Measurements from ENCODE around the gene ACAA1.
"Not testable (repeated sequence)": the region's sequence is repeated elsewhere in the genome, so short reads cannot be mapped to it uniquely, and the experiment has no call there.

ACAA1 gene

DNA sequence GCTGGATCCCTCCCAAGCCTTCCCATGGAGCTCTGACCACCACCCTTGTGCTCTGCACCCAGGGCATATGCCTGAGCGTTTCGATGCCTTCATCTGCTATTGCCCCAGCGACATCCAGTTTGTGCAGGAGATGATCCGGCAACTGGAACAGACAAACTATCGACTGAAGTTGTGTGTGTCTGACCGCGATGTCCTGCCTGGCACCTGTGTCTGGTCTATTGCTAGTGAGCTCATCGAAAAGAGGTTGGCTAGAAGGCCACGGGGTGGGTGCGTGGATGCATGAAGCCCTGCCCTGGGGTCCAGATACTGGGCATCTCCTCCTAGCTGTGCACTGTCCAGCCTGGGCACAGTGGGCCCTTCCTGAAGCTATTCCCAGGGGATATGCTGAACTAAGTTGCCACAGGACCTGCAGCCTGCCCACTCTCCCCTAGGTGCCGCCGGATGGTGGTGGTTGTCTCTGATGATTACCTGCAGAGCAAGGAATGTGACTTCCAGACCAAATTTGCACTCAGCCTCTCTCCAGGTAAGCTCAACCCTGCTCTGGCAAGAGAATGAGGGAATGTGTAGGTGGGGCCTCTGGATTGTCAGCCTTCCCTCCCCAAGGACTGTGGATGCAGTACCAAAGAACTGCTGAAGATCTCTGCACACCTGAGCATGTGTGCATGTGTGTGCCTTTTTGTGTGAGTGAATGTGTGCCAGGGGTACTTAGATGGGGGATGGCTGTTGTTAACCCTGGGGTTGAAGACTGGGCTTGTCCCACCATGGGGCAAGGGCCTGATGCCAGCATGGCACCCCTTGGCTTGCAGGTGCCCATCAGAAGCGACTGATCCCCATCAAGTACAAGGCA, 3.6 kb upstream of the ACAA1 start:
- Histone ChIP-seq H3K4me3 (ENCODE audit: low read length) (no peak overlapping the region), H3K27ac (ENCODE audit: low read length) (no peak overlapping the region), H3K9ac (ENCODE audit: low read length) (no peak overlapping the region), H3K9me3 (ENCODE audit: control insufficient read depth, low read depth, low read length) (no peaks in the 10 kb centered on the region), H3K27me3 (ENCODE audit: control insufficient read depth, insufficient read depth, low read length) (peaks cover 8% of the 10 kb centered on the region), H3K4me1 (ENCODE audit: control insufficient read depth, low read depth, low read length) (peaks cover 13% of the 10 kb centered on the region), H3K36me3 (ENCODE audit: control insufficient read depth, low read depth, low read length) (peaks cover 17% of the 10 kb centered on the region)

GRCh38 chr3:38139652-38140051, 2.7 kb upstream of the ACAA1 start:
- peaks cover 13% of the 10 kb centered on the region for H3K4me1 ChIP-seq (ENCODE audit: control insufficient read depth, low read depth, low read length)
- H3K27ac ChIP-seq (ENCODE audit: low read length), result no peak overlapping the region
- no peaks in the 10 kb centered on the region for H3K9me3 ChIP-seq (ENCODE audit: control insufficient read depth, low read depth, low read length)
- peaks cover 17% of the 10 kb centered on the region for H3K36me3 ChIP-seq (ENCODE audit: control insufficient read depth, low read depth, low read length)
- H3K4me3 ChIP-seq (ENCODE audit: low read length), result peak overlapping the region; percentile 86
- no peak overlapping the region for H3K9ac ChIP-seq (ENCODE audit: low read length)
- H3K27me3 ChIP-seq (ENCODE audit: control insufficient read depth, insufficient read depth, low read length), result peaks cover 8% of the 10 kb centered on the region

DNA sequence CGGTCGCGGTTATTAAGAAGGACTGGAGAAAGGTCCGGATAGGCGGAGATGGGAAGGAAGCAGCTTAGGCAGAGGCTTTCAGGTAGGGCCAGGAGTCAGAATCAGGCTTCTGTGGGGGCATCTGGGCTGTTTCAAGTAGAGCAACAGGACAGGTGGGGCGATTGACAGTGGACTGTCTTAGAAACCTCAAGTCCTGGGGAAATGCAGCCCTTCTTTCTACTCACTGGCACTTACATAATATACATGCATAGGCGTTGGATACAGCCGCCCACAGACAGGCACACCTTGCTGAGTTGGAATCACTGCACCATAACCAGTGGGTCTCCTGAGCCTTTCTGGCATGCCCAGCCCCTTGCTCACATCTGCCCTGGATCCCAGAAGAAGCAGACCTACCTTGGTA, 2.3 kb upstream of the ACAA1 start:
- Histone ChIP-seq H3K9me3 (ENCODE audit: control insufficient read depth, low read depth, low read length) (no peaks in the 10 kb centered on the region), H3K9ac (ENCODE audit: low read length) (peak overlapping the region; percentile 78), H3K4me1 (ENCODE audit: control insufficient read depth, low read depth, low read length) (peaks cover 13% of the 10 kb centered on the region), H3K36me3 (ENCODE audit: control insufficient read depth, low read depth, low read length) (peaks cover 19% of the 10 kb centered on the region), H3K4me3 (ENCODE audit: low read length) (peak overlapping the region; percentile 86), H3K27me3 (ENCODE audit: control insufficient read depth, insufficient read depth, low read length) (peaks cover 8% of the 10 kb centered on the region), H3K27ac (ENCODE audit: low read length) (no peak overlapping the region)

- peaks cover 13% of the 10 kb centered on the region for H3K4me1 ChIP-seq (ENCODE audit: control insufficient read depth, low read depth, low read length)
- peak within 1 kb of the TSS; percentile 13 for H3K27ac ChIP-seq (ENCODE audit: low read length)
- peak within 1 kb of the TSS; percentile 78 for H3K9ac ChIP-seq (ENCODE audit: low read length)
- H3K4me3 ChIP-seq (ENCODE audit: low read length), result peak within 1 kb of the TSS; percentile 86
- peaks cover 8% of the 10 kb centered on the region for H3K27me3 ChIP-seq (ENCODE audit: control insufficient read depth, insufficient read depth, low read length)
- no peaks in the 10 kb centered on the region for H3K9me3 ChIP-seq (ENCODE audit: control insufficient read depth, low read depth, low read length)
- peaks cover 25% of the 10 kb centered on the region for H3K36me3 ChIP-seq (ENCODE audit: control insufficient read depth, low read depth, low read length)
Measured at GRCh38 chr3:38138349-38139190, 1.6 kb upstream of the ACAA1 start, which contains the start of gene MYD88. Gene MYD88 (plus strand): TSS chr3:38138661. CDS start chr3:38138701, 40 bp downstream.

GRCh38 chr3:38137615-38138348, 855 bp upstream of the ACAA1 start:
- Histone ChIP-seq H3K4me1 (ENCODE audit: control insufficient read depth, low read depth, low read length) (peaks cover 13% of the 10 kb centered on the region), H3K9me3 (ENCODE audit: control insufficient read depth, low read depth, low read length) (no peaks in the 10 kb centered on the region), H3K27ac (ENCODE audit: low read length) (peak overlapping the region; percentile 13), H3K36me3 (ENCODE audit: control insufficient read depth, low read depth, low read length) (peaks cover 29% of the 10 kb centered on the region), H3K9ac (ENCODE audit: low read length) (peak overlapping the region; percentile 78), H3K4me3 (ENCODE audit: low read length) (peak overlapping the region; percentile 86), H3K27me3 (ENCODE audit: control insufficient read depth, insufficient read depth, low read length) (peaks cover 8% of the 10 kb centered on the region)

GRCh38 chr3:38136393-38136776, 542 bp downstream of the ACAA1 start:
- Histone ChIP-seq H3K36me3 (ENCODE audit: control insufficient read depth, low read depth, low read length) (peaks cover 19% of the 10 kb centered on the region), H3K4me1 (ENCODE audit: control insufficient read depth, low read depth, low read length) (peaks cover 13% of the 10 kb centered on the region), H3K9me3 (ENCODE audit: control insufficient read depth, low read depth, low read length) (no peaks in the 10 kb centered on the region), H3K4me3 (ENCODE audit: low read length) (peak overlapping the region; percentile 86), H3K27ac (ENCODE audit: low read length) (no peak overlapping the region), H3K9ac (ENCODE audit: low read length) (peak overlapping the region; percentile 75), H3K27me3 (ENCODE audit: control insufficient read depth, insufficient read depth, low read length) (peaks cover 8% of the 10 kb centered on the region)

DNA sequence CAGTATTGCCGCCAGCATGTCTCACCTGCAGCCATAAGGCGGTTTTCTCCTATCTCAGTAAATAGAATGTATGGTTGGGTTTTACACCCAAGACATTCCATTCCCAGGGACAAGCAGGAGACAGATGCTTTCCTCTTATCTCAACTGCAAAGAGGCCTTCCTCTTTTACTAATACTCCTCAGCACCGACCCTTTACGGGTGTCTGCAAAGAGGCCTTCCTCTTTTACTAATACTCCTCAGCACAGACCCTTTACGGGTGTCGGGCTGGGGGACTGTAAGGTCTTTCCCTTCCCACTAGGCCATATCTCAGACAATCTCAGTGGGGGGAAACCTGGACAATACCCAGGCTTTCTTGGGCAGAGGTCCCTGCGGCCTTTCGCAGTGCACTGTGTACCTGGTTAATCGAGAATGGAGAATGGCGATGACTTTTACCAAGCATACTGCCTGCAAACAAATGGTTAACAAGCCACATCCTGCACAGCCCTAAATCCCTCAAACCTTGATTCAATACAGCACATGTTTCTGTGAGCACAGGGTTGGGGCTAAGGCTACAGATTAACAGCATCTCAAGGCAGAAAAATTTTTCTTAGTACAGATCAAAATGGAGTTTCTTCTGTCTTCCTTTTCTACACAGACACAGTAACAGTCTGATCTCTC, 1.2 kb downstream of the ACAA1 start:
- H3K27me3 ChIP-seq (ENCODE audit: control insufficient read depth, insufficient read depth, low read length); H3K27ac ChIP-seq (ENCODE audit: low read length); H3K9me3 ChIP-seq (ENCODE audit: control insufficient read depth, low read depth, low read length): not testable (repeated sequence)
- Histone ChIP-seq H3K36me3 (ENCODE audit: control insufficient read depth, low read depth, low read length) (peaks cover 19% of the 10 kb centered on the region), H3K4me3 (ENCODE audit: low read length) (peak overlapping the region; percentile 86), H3K4me1 (ENCODE audit: control insufficient read depth, low read depth, low read length) (peaks cover 13% of the 10 kb centered on the region), H3K9ac (ENCODE audit: low read length) (peak overlapping the region; percentile 75)

DNA sequence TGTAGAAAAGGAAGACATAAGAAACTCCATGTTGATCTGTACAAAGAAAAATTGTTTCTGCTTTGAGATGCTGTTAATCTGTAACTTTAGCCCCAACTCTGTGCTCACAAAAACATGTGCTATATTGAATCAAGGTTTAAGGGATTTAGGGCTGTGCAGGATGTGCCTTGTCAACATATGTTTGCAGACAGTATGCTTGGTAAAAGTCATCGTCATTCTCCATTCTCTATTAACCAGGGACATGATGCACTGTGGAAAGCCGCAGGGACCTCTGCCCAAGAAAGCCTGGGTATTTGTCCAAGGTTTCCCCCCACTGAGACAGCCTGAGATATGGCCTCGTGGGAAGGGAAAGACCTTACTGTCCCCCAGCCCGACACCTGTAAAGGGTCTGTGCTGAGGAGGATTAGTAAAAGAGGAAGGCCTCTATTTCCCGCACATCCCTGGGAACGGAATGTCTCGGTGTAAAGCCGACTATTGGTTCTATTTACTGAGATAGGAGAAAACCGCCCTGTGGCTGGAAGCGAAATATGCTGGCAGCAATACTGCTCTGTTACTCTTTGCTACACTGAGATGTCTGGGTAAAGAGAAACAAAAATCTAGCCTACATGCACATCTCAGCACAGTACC, 2.3 kb downstream of the ACAA1 start:
- H3K27me3 ChIP-seq (ENCODE audit: control insufficient read depth, insufficient read depth, low read length); H3K9ac ChIP-seq (ENCODE audit: low read length); H3K27ac ChIP-seq (ENCODE audit: low read length); H3K9me3 ChIP-seq (ENCODE audit: control insufficient read depth, low read depth, low read length); H3K4me3 ChIP-seq (ENCODE audit: low read length): not testable (repeated sequence)
- Histone ChIP-seq H3K36me3 (ENCODE audit: control insufficient read depth, low read depth, low read length) (peaks cover 27% of the 10 kb centered on the region), H3K4me1 (ENCODE audit: control insufficient read depth, low read depth, low read length) (peaks cover 13% of the 10 kb centered on the region)

DNA sequence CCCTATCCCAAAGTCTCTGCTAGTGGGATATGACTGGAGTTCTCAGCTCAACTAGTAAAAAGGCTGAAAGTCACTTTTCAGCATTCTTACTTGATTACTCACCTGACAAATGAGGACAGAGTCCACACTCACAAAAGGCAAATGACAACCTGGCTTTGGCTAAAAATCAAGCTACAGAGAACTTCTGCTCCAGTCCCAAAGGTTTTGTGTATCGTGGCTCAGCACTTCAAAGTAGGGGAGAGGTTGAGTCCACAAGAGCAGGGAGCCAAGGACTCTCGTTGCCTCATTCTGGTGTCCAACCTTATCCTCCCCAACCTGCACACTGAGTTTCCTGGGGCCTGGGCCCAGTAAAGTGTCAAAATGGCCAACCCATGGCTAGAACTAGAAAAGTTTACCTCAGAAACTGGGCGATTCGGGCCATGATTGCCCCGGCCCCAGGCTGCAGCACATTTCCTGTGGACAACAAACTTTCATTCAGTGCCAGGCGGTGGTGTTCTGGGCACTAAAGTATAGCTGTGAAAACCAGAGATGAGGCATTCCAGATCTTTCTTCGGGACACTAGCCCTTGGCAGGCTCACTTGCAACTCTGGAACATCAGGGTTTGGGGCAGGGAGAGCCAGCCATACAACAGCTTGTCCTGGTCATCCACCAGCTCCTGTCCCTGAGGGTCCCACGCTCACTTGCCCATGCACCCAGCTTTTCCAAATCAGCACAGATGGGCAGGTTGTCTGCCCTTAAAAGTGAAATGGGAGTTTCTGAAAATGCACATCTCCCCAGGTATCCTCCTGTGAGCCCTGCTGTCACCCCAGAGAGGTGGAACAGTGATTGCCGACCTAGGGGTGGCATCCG, 3.1 kb downstream of the ACAA1 start:
- Histone ChIP-seq H3K36me3 (ENCODE audit: control insufficient read depth, low read depth, low read length) (peaks cover 30% of the 10 kb centered on the region), H3K4me3 (ENCODE audit: low read length) (no peak overlapping the region), H3K4me1 (ENCODE audit: control insufficient read depth, low read depth, low read length) (peaks cover 8% of the 10 kb centered on the region), H3K27me3 (ENCODE audit: control insufficient read depth, insufficient read depth, low read length) (peaks cover under 1% of the 10 kb centered on the region), H3K9ac (ENCODE audit: low read length) (no peak overlapping the region), H3K27ac (ENCODE audit: low read length) (no peak overlapping the region), H3K9me3 (ENCODE audit: control insufficient read depth, low read depth, low read length) (no peaks in the 10 kb centered on the region)

DNA sequence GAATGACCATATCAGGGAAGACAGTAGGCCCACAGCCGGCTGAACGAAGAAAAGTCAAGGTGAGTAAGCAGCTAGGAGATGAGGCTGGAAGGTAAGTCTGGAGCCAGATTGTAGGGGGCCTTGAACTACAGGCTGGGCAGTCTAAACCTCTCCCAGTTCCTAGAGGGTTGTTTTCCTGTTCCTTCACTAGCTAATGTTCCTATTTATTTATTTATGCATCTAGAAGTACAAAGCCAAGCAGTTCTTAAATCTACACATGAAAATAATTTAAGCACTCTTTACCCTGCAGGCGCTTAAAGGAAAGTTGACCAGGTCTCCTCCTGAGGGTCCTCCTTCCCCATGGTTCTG, 3.7 kb downstream of the ACAA1 start:
- H3K9ac ChIP-seq (ENCODE audit: low read length), result no peak overlapping the region
- H3K4me3 ChIP-seq (ENCODE audit: low read length), result no peak overlapping the region
- H3K4me1 ChIP-seq (ENCODE audit: control insufficient read depth, low read depth, low read length), result peaks cover 7% of the 10 kb centered on the region
- H3K27ac ChIP-seq (ENCODE audit: low read length), result no peak overlapping the region
- no peaks in the 10 kb centered on the region for H3K27me3 ChIP-seq (ENCODE audit: control insufficient read depth, insufficient read depth, low read length)
- H3K36me3 ChIP-seq (ENCODE audit: control insufficient read depth, low read depth, low read length), result peaks cover 33% of the 10 kb centered on the region
- H3K9me3 ChIP-seq (ENCODE audit: control insufficient read depth, low read depth, low read length), result no peaks in the 10 kb centered on the region

Measured in iPS-18a (cell line).